ENCODE data around the gene MRPL43.
"Not testable (repeated sequence)": the region's sequence is repeated elsewhere in the genome, so short reads cannot be mapped to it uniquely, and the experiment has no call there.

DNA sequence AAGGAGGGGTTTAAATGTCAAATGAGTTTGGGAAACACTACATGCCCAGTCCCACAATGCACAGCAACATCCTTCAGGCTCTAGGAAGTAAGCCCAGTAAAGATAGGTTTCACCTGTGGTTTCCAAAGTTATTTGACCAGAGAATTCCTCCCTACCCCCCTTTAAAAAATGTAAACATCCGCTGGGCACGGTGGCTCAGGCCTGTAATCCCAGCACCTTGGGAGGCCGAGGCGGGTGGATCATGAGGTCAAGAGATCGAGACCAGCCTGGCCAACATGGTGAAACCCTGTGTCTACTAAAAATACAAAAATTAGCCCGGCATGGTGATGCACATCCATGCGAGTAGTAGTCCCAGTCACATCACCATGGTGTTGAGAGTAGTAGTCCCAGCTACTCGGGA, 11.9 kb downstream of the MRPL43 start:
- TF ChIP-seq POLR2A (IDR thresholded peaks at IDR 0.05): not testable (repeated sequence)
- TF ChIP-seq, protein P1, sequence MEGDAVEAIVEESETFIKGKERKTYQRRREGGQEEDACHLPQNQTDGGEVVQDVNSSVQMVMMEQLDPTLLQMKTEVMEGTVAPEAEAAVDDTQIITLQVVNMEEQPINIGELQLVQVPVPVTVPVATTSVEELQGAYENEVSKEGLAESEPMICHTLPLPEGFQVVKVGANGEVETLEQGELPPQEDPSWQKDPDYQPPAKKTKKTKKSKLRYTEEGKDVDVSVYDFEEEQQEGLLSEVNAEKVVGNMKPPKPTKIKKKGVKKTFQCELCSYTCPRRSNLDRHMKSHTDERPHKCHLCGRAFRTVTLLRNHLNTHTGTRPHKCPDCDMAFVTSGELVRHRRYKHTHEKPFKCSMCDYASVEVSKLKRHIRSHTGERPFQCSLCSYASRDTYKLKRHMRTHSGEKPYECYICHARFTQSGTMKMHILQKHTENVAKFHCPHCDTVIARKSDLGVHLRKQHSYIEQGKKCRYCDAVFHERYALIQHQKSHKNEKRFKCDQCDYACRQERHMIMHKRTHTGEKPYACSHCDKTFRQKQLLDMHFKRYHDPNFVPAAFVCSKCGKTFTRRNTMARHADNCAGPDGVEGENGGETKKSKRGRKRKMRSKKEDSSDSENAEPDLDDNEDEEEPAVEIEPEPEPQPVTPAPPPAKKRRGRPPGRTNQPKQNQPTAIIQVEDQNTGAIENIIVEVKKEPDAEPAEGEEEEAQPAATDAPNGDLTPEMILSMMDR (IDR thresholded peaks at IDR 0.05): not testable (repeated sequence)

Measured in ovary (tissue), 3 donors.